NT2/D1 (cell line): ENCODE data around the gene MED23.

Experiments
- SUZ12 ChIP-seq: IDR thresholded peaks from 2 replicates; pipeline ENCODE4 v1.6.1; 2011; ENCODE audit not compliant: insufficient read length, insufficient read depth; ENCODE audit errors: extremely low read depth
- YY1 ChIP-seq: IDR thresholded peaks from 2 replicates; pipeline ENCODE4 v1.6.1; 2011; ENCODE audit not compliant: insufficient read length, insufficient read depth
- ZNF274 ChIP-seq: IDR thresholded peaks from 2 replicates; pipeline ENCODE4 v1.6.1; 2011; ENCODE audit warnings: mild to moderate bottlenecking, low read depth, low read length

- no peak for TF ChIP-seq ZNF274
- TF ChIP-seq YY1: no peak
- TF ChIP-seq SUZ12: no peak
Observed at GRCh38 chr6:131638013-131638412, 10.0 kb upstream of the MED23 start.
